ENCODE data around the gene LMNA. TPM values are rescaled to one million over a fixed set of nuclear protein-coding genes. Genes with fewer than 3 reads are reported as not detected.

Gene LMNA
- polyA plus RNA-seq, 3 donors = 16.5 to 45.5 (median 24.7) TPM

- no peak overlapping the region for H3K4me3 ChIP-seq (replicated peaks in 1 of 3; ENCODE audit: low read depth in 2 of 3, low read length in 3 of 3)
- no peak overlapping the region for H3K27ac Mint-ChIP-seq
- TF ChIP-seq CTCF (IDR thresholded peaks at IDR 0.05) = no peak
- H3K79me2 ChIP-seq (ENCODE audit: insufficient read depth, low read length) = no peaks in the 10 kb centered on the region
- H3K27me3 Mint-ChIP-seq (ENCODE audit: low read depth in 3 of 3) = peaks cover 61 to 82% (median 71%) of the 10 kb centered on the region in 3 donors
- H3K27ac ChIP-seq (ENCODE audit: low read depth in 1 of 2, low read length in 2 of 2) = no peak overlapping the region
- WGBS (ENCODE audit: insufficient coverage) = 83% methylated on average over 1 of the region's 1 CpG
- H3K4me3 Mint-ChIP-seq = peak overlapping the region in 1 of 2 donors; percentile 73
- peaks cover 0 to 4% of the 10 kb centered on the region in 2 donors for H3K9me3 ChIP-seq (replicated peaks in 1 of 2; ENCODE audit: control insufficient read depth in 1 of 2, insufficient read depth in 1 of 2, low read length in 2 of 2)
- H3K27me3 ChIP-seq (ENCODE audit: control insufficient read depth in 2 of 2, insufficient read depth in 2 of 2, low read length in 2 of 2) = peaks cover 24 to 58% of the 10 kb centered on the region in 2 donors
- no peaks in the 10 kb centered on the region for H3K36me3 ChIP-seq (replicated peaks in 1 of 2; ENCODE audit: control insufficient read depth in 1 of 2, insufficient read depth in 2 of 2, low read length in 2 of 2)
- H3K36me3 Mint-ChIP-seq = peaks cover 6 to 8% of the 10 kb centered on the region in 2 donors
- peaks cover 35% of the 10 kb centered on the region for H3K4me1 Mint-ChIP-seq
- peaks cover 0 to 8% (median 4%) of the 10 kb centered on the region in 7 donors for H3K9me3 Mint-ChIP-seq
- H3K4me1 ChIP-seq (ENCODE audit: control insufficient read depth in 1 of 2, insufficient read depth in 2 of 2, low read length in 2 of 2) = peaks cover 33 to 39% of the 10 kb centered on the region in 2 donors
- no peak overlapping the region for H2AFZ ChIP-seq (ENCODE audit: insufficient read depth, low read depth, low read length, poor library complexity, severe bottlenecking)
- H3K9ac ChIP-seq (ENCODE audit: insufficient read depth, low read length, poor library complexity, severe bottlenecking) = no peak overlapping the region
- no peaks in the 10 kb centered on the region for H4K20me1 ChIP-seq (ENCODE audit: insufficient read depth, low read length)
- H3K4me2 ChIP-seq (replicated peaks; ENCODE audit: extremely low read depth, low read length, poor library complexity, severe bottlenecking) = no peak overlapping the region
- DNase-seq = no peak
- intact Hi-C loops (cut with micrococcal nuclease) = no loop called here
Observed at GRCh38 chr1:156086256-156086662, 28.3 kb upstream of the LMNA start.

GRCh38 chr1:156089704-156090103 lies 24.8 kb upstream of the LMNA start:
- Mint-ChIP-seq H3K4me3 (peak overlapping the region in 1 of 2 donors; percentile 59), H3K4me1 (peaks cover 21% of the 10 kb centered on the region), H3K27me3 (ENCODE audit: low read depth in 3 of 3) (peaks cover 67 to 82% (median 76%) of the 10 kb centered on the region in 3 donors), H3K9me3 (peaks cover 0 to 5% (median 0%) of the 10 kb centered on the region in 7 donors), H3K36me3 (no peaks in the 10 kb centered on the region), H3K27ac (peak overlapping the region in 6 of 7 donors; percentile 35 to 97 (median 55))
- Histone ChIP-seq H3K4me2 (replicated peaks; ENCODE audit: extremely low read depth, low read length, poor library complexity, severe bottlenecking) (peak overlapping the region; percentile 67), H3K27ac (ENCODE audit: low read depth in 1 of 2, low read length in 2 of 2) (peak overlapping the region; percentile 30 to 88), H3K9me3 (replicated peaks in 1 of 2; ENCODE audit: control insufficient read depth in 1 of 2, insufficient read depth in 1 of 2, low read length in 2 of 2) (no peaks in the 10 kb centered on the region), H3K27me3 (ENCODE audit: control insufficient read depth in 2 of 2, insufficient read depth in 2 of 2, low read length in 2 of 2) (peaks cover 8 to 60% of the 10 kb centered on the region in 2 donors), H3K4me1 (ENCODE audit: control insufficient read depth in 1 of 2, insufficient read depth in 2 of 2, low read length in 2 of 2) (peaks cover 20 to 21% of the 10 kb centered on the region in 2 donors), H3K36me3 (replicated peaks in 1 of 2; ENCODE audit: control insufficient read depth in 1 of 2, insufficient read depth in 2 of 2, low read length in 2 of 2) (no peaks in the 10 kb centered on the region), H3K79me2 (ENCODE audit: insufficient read depth, low read length) (no peaks in the 10 kb centered on the region), H3K9ac (ENCODE audit: insufficient read depth, low read length, poor library complexity, severe bottlenecking) (peak overlapping the region; percentile 20), H4K20me1 (ENCODE audit: insufficient read depth, low read length) (no peaks in the 10 kb centered on the region), H3K4me3 (replicated peaks in 1 of 3; ENCODE audit: low read depth in 2 of 3, low read length in 3 of 3) (peak overlapping the region in 1 of 3 experiments; percentile 60), H2AFZ (ENCODE audit: insufficient read depth, low read depth, low read length, poor library complexity, severe bottlenecking) (peak overlapping the region; percentile 9)
- no peak for DNase-seq
- intact Hi-C loops (cut with micrococcal nuclease) = loop anchor here (1.0 to 10.0 kb wide), 4 partner anchors 41 to 138 kb away; no protein-coding TSS in a partner anchor
- WGBS (ENCODE audit: insufficient coverage) = 53% methylated on average over 5 of the region's 6 CpGs
- TF ChIP-seq CTCF (IDR thresholded peaks at IDR 0.05) = no peak

Measured in CD14-positive monocyte (primary cell).